Activated CD4-positive, CD25-positive, alpha-beta regulatory T cell treated with anti-CD3 and anti-CD28 coated beads, Interleukin-2, amount 50 U/mL, for 24 hours (primary cell): Measurements from ENCODE around the gene PI4KB.
A peak's percentile ranks its signal among the peaks of the same experiment; 100 is the strongest.

Experiments
- ATAC-seq, 2 donors: fragments of 150-1000 bp; cut with Tn5 transposase; one replicate each; pipeline ENCODE4 v1.10.0; 2021; ENCODE audit warnings: mild to moderate bottlenecking in 1 of 2, moderate library complexity in 1 of 2

PI4KB gene

DNA sequence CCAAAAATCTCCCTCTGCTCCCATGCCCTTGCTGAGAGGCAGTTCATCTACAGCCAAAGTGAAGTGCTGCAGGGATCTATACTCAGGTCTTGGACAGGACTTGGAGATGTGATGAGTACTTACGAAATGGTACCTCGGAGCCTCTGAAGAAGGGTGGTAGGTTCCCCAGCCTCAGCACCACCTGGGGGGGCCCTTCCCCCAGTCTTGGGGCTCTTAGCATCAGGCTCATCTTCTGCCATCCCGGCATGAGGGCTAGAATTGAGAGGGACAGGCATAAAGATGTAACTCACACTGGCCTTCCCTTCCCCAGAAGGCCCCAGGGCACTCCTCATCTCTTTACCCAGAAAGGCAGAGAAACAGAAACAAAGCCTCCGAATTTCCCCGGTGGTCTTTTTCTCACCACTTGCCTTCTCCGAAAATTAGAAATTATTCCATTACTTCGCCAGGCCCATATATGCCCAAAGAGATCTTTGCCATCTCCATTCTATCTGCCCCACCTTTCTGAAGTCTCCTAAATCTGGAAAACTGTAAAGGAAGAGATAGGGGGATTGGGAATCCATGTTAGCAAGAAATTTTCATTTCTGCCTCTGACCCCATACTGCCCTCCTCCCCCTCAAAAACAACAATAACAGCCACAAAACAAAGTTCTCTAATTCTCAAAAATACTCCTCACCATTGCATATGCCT lies 19.0 kb upstream of the PI4KB start:
- no peak for ATAC-seq

DNA sequence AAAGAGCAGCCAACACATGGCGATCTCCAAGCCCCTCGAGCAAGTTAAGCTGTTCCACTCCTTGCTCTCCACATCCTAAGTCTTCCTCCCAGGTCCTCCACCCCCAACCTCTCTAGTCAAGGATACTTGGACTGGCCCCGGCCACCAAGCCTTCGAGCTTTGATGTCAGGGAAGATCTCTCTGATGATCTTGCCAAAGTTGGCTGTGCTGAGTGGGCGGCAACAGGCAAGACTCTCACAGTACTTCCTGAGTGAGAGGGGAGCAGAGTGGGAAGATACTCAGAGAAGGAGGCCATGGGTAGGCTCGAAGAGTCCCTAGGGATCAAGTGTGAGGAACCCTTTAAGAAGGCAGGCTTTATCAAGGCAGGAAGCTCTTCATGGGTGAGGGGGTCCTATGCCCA lies 17.1 kb upstream of the PI4KB start:
- ATAC-seq: no peak

DNA sequence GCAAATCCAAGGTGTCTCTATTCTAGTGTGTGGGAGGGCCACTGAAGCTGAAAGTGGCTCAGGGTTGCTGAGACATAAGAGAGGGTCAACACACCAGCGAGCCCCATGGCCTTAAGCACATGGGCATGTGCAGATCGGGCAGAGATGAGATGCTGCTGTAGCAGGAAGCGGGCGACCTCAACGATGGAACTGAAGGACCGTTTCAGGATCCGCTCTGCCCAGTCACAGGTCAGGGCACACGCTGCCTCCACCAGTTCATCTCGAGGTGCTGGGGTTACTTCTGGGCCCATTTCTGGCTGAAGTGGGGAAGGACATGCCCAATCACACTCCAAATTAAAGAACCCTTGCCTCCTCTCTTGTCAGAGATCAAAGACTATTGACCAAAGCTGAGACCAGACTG lies 16.4 kb upstream of the PI4KB start:
- no peak for ATAC-seq

DNA sequence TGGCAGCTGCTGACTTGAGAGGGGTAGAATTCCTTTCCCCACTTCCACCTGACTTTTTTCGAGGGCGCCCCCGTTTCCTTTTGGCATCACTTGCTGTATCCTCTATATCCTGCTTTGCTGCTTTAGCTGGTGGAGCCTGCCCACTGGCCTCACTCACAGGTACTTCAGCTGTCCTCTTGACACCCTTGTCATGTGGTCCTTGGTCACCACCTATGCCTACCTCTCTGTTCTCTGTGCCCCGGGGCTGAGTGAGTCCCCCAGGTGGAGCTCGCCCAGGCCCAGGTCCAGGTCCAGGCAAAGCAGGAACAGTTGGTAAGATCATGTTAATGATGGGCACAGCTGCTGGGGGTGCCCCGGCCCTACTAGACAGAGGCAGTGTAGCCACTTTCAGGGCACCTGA lies 15.4 kb upstream of the PI4KB start:
- no peak for ATAC-seq

DNA sequence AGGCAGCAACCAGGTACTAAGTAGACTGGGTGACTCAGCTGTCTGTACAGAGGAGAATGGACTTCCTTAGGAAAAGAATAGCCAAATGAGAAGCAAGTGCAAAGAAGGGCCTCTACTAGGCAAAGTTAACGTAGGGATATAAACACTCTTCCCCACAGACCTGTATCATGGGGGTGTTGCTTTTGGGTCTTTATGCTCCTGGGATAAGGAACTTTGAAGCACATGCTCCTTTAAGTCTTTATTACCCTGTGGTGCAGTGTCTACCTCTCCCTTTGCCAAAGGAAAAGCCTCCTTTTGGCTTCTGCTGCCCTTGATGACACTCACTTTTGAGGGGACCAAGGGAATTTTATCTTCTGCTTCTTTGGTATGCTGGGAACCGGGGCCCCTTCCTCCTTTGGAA lies 14.8 kb upstream of the PI4KB start:
- ATAC-seq: no peak

DNA sequence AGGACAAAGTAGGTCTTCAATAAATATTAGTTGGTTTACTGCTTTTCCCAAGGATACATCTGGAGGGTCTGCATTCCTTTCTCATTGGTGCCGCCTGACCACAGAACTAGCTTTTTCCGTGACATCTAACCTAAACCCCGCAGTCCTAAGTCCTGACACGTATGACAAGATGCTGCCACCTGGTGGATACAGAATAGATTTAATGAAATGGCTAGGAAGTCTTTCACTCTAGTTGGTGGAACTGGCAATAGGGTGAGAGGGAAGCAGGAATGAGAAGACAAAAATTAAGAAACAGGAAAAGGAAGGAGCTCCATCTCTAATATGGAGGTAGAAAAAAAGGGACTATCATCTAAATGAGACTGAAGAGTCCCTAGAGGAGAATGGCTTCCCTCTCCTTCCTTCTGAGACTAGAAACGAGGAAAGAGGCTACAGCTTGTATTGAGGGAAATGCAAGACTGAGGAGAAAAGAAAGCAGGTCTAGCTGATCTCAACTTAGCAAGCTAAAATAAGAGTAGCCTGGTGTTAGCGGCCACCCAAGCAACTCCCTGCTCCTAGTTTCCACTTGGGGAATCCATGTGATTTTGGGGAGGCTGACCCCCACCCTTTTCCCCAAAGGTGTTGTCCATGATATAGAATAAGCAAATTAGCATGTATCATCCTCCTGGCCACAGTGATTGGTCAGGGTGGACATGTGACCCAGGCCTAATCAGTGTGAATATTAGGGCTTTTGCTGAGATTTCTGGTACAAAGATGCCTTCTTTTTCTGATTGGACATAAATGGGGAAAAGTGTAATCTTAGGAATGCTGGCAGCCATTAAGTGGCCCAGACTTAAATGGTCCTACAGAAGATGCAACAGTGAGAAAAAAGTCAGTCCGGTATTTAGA lies 13.9 kb upstream of the PI4KB start:
- ATAC-seq: peak; percentile 82 to 89

DNA sequence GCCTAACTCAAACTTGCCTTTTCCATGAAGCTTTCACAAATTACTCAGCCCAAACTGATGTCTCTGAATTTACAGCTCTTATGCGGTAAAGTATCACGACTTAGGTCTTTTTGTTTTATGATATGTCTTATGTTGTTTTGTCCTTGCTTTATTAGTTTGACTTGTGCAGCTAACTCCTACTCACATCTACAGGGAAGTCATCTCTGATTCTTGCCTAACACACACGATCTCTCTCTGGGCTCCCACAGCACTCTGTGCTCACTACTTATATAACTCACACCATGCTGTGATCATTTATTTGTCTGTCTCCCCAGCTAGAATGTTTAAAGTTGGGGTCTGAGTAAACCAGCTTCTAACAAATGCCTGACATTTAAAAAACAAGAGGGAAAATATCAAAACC lies 9.3 kb upstream of the PI4KB start:
- no peak for ATAC-seq

DNA sequence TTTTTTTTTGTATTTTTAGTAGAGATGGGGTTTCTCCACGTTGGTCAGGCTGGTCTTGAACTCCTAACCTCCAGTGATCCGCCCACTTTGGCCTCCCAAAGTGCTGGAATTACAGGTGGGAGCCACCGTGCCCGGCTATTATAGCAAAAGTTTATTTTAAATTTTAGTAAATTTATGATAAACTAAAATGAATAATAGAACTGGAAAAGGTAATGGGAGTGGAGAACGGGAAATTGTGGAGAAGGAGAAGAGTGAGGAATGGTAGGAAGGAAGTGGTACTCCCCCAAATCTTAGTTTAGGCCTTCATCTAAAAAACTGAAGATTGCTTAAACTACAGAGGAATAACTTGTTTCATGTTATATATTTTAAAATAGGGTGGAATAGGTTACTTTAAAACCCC lies 7.6 kb upstream of the PI4KB start:
- no peak for ATAC-seq

DNA sequence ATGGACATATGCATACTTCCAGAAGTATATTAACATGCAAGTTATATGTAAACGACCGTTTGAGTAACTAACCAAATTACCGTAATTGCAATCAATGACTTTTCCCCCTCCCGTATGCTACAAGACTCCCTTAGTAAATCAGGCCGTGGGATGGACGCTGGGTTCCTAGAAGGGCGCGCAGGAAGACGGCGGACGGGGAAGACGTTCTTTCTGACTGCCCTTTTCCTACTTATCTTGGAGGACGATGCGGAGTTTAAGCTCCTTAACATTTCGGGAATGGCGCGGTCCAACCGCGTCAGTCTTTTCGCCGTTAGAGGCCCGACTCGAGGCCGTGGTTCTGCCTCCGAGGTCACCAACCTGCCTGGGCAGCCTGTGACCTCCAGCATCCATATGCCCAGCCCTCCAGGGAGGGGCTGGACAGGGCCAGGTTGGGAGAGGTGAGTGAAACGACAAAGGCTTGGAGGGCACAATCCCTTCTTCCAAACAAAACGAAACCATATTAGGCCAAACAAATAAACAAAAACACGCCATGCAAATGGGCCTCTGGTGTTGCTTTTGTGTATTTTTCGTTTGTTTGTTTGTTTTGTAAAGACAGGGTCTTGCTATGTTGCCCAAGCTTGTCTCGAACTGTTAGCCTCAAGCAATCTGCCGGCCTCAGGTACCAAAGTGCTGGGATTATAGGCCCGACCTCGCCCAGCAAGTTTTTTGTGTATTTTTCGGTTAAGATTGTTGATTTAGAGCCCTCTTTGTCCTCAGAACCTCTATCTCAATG lies 873 bp upstream of the PI4KB start:
- ATAC-seq: peak; percentile 2 to 8

DNA sequence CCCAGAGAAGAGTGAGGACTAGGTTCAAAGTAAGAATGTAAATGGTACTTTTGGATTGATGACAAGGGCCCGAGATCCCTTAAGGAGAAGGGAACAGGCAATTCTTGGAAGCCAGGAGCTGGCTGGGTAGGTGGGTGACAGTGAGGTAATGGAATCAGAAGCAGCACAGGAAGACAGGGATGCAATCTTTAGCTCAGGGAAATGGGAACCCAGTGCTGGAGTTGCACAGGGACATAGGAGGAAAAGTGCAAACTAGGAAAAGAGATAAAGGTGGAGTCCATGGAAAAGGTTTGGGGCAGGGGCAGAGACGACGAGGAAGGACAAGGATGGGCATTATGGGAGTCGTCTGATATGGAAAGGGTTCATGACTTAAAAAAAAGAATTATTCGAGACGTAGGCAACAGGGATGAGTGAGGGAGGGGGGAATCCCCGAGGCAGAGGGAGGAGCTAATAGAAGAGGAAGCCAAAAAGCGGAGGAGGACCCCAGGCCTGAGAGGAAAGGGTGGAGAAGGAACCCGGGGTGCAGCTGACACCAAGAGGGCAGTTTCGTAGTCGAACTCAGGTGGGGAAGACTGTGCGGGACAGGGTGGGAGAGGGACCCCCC lies 495 bp downstream of the PI4KB start:
- peak; percentile 44 to 61 for ATAC-seq

DNA sequence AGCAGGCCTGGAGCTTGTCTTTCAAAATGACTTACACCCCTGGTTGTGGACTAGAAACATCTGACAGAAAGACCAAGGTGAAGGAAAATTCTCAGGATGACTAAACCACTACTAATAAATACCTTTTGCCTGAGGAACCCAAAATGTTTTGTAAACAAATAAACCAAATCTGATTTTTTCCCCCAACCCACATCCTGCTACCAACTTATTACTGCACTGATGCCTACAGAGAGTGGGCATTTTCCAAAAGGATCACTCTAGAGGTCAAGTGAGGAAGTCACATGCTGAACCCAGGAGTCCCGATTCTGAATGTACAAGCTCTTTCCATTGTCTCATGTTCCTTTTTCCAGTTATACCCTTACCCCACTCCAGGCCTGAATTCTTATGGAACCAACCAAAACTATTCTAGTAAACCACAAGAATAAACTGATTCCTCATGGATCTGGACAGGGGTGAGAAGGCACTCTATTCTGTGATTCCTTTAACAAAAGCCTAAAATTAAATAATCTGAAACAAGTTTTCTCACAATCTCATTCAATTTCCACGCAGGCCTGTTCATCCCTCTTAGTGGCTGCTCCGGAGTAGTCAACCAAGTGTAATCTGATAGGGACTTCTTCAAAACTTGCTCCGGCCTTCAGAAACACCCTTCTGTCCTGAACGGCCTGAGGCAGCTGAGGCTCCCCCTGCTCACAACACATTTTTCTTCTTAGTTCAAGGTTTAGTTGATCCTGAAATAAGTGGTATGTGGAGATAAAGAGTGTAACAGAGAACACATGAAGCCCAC lies 1.4 kb downstream of the PI4KB start:
- ATAC-seq: no peak

DNA sequence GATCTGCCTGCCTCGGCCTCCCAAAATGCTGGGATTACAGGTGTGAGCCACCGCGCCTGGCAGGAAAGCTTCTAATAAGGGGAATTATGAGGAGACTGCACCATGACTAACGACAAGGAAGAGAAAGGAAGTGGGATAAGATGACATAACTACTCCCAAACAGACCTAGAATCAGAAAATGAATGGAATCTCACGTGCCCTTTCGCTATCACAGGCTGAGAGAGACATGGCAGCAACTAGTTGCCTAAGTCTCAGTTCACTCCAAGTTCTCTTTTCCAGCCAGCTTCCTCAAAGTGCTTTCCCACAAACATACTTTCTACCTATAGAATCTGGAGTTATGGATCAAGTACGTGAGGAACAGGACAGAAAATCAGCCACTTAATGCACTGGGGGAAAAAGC lies 2.0 kb downstream of the PI4KB start:
- ATAC-seq: no peak

DNA sequence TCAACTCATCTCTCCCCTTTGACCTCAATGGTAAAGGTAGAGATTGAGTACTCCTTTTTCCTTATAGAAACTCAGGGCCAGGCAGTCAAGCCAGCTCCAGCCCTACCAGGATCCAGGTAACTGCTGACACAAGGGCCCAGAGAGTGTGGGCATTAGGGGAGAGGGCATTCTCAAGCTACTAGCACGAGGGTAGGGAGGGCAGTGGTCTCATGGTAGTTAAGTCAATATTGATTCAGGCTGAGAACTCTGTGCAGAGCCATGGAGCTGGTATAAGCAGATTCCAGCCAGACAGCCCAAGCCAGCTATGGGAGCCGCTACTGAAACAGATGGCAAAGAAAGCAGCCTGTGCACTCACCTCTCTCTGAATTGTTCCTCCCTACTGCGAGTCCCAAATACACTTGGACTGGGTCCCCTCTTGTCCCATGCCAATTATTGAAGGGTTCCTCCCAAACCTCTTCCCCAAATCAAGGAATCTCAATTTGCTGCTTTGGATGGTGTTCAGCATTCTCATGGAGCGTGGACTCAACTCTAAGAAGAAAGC lies 2.8 kb downstream of the PI4KB start:
- no peak for ATAC-seq

DNA sequence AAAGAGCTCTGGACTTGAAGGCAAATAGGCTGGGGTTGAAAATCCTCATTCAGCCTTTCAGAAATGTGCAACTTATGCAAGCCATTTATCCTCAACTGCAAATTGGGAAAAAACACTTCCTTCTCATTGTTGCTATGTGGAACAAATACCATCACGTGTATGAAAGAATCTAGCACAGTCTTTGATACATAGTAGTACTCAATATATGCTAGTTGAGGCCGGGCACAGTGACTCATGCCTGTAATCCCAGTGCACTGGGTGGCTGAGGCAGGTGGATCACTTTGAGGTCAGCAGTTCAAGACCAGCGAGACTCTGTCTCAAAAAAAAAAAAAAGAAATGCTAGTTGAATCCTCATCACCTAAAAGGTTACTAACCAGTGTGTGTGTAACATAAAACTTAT lies 8.2 kb downstream of the PI4KB start:
- no peak for ATAC-seq

DNA sequence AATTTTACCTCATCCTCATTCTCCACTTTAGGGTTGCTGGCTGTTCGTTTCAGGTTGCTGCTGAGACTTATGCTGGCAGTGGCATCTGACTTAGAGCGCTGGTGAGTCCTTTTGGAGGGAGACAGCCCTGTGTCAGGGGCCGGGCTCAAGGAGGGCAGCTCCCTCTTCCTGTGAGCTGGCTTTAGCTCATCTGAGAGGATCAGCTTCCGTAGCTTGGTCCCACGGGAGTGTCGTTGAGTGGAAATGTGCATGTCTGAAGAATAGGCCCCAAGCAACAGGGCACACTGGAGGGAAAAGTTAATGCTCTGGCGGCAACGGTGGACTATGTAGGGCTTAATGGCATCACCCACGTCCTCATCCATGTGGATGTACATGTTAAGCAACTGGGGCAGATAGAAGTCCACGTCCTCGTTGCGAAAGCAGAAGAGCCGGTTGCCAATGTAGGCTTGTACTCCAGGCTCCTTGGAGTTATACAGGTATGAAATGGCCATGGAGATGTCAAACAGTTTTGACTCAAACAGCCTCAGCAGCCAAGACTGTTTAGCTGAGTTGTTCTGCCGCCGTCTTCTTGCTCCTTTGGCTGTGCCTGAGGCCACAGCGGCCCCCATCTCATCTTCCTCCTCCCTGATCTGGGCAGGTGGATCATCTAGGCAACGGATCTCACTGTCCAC lies 11.5 kb downstream of the PI4KB start:
- ATAC-seq: no peak

DNA sequence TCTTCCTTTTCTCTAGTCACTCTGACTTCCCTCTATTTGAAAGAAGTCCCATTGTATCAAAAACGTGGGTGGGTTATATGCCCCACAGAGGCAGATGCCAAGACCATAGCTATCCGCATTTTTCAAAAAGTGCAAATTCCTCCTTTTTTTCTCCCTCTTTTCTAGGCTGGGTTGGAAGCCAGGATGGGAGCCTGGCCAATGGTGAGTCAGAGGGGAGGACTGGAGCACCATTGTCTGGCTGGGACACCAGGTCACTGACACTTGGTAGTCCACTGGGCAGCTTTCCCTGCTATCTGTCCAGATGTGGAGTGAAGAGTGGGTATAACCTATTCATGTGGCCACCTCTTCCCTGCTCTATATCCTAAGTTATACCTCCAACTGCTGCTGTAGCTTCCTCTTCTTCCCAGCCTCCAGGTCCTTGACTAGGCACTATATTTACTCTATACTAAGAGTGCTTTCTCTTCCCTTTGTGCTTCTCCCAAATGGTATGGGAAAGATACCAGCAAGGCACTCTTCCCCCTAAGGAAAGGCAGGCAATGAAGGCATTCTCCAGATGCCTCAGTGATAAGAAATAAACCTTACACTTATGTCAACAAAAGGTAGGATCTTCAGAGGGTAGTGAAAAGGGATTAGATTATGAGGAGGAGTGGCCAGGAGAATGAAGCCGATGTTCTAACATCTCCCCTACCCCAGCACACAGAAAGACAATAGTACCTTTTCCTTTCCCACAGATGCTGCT lies 12.9 kb downstream of the PI4KB start:
- no peak for ATAC-seq

DNA sequence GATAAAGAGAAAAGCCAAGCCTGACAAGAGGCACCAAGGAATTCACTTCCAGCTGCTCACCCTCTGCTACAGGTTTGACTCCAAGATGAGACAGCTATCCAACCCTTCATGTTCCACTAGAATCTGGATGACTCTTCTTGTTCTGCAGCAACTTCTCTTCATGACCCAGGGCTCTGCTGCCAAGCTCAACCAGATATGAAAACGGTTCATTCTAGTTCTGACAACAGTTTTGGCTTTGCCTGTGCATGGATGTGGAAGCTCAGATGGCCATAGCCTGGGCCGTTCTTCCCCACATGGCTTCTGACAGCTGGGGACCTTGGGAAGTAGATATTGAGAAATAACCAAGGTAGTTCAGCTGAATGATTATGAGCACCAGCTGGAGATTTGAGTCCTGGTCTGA lies 13.7 kb downstream of the PI4KB start:
- no peak for ATAC-seq

DNA sequence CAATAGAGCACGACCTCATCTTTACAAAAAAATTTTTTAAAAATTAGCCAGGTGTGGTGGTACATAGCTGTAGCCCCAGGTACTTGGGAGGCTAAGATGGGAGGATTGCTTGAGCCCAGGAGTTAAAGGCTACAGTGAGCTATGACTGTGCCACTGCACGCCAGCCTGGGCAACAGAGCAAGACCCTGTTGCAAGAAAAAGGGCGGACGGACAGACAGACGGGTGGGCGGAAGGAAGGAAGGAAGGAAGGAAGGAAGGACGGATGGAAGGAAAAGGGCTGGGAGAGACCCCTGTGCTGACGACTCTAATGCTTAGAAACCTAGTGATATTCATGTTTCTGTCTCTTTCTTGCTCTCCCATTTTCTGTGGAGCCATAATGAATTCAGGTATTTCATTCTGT lies 14.4 kb downstream of the PI4KB start:
- ATAC-seq: no peak

DNA sequence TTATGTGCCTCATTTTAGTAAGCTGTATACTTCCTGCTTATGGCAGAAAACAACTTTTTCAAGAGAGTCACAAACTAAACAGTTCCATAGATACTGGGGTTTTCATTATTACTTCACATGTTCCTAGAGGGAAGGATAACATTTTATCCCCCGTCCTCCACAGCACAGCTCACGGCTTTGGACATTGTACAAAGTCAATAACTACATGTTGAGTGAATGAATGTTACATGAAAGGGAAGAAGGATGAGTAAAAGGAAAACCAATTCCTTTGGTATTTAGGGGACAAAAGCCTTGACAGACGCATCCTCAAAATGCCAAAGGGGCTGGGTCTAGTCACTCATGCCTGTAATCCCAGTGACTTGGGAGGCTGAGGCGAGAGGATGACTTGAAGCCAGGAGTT lies 14.8 kb downstream of the PI4KB start:
- ATAC-seq: no peak

DNA sequence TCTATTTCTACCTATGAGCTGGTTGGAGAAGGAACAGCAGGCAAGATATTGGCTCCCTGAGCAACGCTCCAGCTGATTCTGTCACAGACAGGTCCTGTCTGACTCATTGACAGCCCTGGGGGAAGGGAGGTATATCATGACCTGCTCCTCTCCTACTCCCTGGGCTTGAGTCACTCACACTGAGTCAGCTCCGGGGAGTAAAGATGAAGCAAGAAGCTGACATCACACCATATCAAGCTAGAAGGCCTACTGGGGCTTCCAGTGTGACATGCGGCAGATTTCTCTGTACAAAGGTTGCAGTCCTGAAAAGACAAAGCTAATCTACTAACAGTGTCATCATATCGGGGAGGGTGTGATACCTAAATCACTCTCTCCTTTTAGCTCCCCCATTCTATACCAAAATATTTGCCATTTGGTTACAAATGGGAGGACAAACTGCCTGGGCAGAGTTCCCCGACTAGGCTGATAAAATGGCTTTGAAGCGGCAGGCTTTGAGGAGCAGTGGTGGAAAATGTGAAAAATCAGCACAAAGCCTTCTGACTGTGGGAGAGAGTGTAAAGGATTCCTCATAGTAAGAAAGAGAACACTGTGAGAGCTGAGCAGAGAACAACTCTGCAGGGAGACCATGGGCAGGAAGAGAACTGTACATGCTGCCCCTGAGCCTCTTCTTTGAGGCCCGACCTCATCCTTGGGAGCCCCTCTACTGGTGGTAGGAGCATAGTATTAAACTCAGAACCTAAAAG lies 15.5 kb downstream of the PI4KB start:
- peak; percentile 100 for ATAC-seq
